Measurements from ENCODE around the gene ACSL1. TPM values are rescaled to one million over a fixed set of nuclear protein-coding genes. Genes with fewer than 3 reads are reported as not detected.
A peak's percentile ranks its signal among the peaks of the same experiment; 100 is the strongest.
"Not testable (repeated sequence)": the region's sequence is repeated elsewhere in the genome, so short reads cannot be mapped to it uniquely, and the experiment has no call there.

Gene ACSL1
- polyA plus RNA-seq, 1 donor, result 13.8 TPM

DNA sequence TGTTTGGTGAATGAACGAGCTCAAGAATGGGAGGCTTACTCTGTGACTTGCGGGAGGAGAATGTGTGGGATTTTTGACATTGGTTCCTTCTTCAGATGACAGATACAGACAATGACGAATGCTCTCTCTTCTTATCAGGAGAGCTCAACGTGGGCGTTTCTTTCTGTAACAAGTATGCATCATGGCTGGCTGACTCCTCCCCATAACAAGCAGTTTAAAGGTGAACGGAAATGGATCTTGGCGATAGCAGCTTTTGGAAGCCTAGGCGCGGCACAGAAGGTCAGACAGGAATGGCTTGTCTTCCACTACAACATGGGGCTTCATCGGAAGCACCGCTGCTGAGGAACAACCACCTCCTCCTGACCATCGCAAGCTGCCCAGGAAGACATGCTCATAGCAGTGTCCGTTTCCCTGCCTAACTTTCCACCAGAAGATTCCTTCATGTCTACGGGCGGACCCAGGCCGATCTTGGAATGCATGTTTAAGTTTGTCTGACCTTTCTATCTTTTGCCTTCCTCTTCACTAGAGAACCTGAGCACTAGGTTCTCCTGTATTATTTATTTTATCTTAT is 18.3 kb upstream of the ACSL1 start:
- Histone ChIP-seq H3K36me3 (ENCODE audit: control insufficient read depth, insufficient read depth, low read length) (no peaks in the 10 kb centered on the region), H3K9me3 (ENCODE audit: control insufficient read depth, low read depth, low read length) (no peaks in the 10 kb centered on the region), H3K27ac (ENCODE audit: low read length) (no peak overlapping the region), H3K4me1 (ENCODE audit: control insufficient read depth, insufficient read depth, low read length) (no peaks in the 10 kb centered on the region), H3K27me3 (ENCODE audit: control insufficient read depth, insufficient read depth, low read length) (peaks cover 5% of the 10 kb centered on the region), H3K4me3 (ENCODE audit: low read length) (no peak overlapping the region)
- WGBS (ENCODE audit: insufficient coverage, low lambda C conversion rate), result 94% methylated on average over 3 of the region's 16 CpGs
- DNase-seq, result no peak

DNA sequence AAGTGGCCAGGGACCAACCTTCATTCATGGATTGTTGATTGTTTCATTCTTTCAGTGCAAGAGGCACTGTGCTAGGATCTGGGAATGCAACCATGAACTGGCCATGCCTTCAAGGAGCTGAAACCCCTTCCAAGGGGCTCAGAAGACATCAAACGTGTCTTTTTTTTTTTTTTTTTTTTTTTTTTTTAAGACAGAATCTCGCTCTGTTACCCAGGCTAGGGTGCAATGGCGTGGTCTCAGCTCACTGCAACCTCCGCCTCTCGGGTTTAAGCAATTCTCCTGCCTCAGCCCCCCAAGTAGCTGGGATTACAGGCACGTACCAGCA is 13.3 kb upstream of the ACSL1 start:
- not testable (repeated sequence) for H3K27me3 ChIP-seq (ENCODE audit: control insufficient read depth, insufficient read depth, low read length); H3K4me1 ChIP-seq (ENCODE audit: control insufficient read depth, insufficient read depth, low read length); H3K36me3 ChIP-seq (ENCODE audit: control insufficient read depth, insufficient read depth, low read length); H3K9me3 ChIP-seq (ENCODE audit: control insufficient read depth, low read depth, low read length); H3K4me3 ChIP-seq (ENCODE audit: low read length); DNase-seq; H3K27ac ChIP-seq (ENCODE audit: low read length)
- WGBS (ENCODE audit: insufficient coverage, low lambda C conversion rate), result no CpG with 5 or more reads among the region's 6 CpGs

DNA sequence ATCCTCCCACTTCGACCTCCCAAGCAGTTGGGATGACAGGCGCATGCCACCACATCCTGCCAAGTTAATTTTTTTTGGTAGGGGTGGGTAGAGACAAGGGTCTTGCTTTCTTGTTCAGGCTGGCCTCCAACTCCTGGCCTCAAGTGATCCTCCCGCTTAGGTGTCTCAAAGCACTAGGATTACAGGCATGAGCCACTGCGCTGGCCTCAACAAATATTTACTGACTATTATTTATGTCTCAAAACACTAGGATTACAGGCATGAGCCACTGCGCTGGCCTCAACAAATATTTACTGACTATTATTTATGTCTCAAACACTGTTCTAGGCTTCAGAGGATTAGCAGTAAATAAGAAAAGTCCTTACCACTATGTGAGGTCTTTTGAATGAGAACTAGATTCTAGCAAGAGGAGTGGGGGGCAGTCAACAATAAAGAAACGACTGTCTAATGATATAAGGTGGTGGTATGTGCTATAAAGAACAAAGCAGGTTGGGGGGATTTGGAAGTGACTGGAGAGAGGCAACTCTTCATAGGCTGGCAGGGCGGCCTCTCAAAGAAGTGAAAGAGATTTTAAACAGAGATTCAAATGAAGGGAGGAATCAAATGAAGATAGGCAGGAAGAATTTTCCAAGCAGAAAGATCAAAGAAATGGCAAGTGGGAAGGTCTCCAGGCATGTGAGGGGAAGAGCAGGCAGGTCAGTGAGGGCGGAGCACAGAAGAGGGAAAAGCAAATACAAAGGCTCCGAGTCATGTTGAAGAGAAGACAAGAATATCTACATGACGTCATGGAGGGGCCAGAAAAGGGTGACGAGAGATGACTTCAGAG is 12.7 kb upstream of the ACSL1 start:
- WGBS (ENCODE audit: insufficient coverage, low lambda C conversion rate), result 0% methylated on average over 1 of the region's 11 CpGs
- Histone ChIP-seq H3K27ac (ENCODE audit: low read length) (no peak overlapping the region), H3K9me3 (ENCODE audit: control insufficient read depth, low read depth, low read length) (no peaks in the 10 kb centered on the region), H3K36me3 (ENCODE audit: control insufficient read depth, insufficient read depth, low read length) (no peaks in the 10 kb centered on the region), H3K4me1 (ENCODE audit: control insufficient read depth, insufficient read depth, low read length) (no peaks in the 10 kb centered on the region), H3K27me3 (ENCODE audit: control insufficient read depth, insufficient read depth, low read length) (peaks cover 2% of the 10 kb centered on the region), H3K4me3 (ENCODE audit: low read length) (no peak overlapping the region)
- DNase-seq, result peak in 1 of 2 donors; percentile 14

DNA sequence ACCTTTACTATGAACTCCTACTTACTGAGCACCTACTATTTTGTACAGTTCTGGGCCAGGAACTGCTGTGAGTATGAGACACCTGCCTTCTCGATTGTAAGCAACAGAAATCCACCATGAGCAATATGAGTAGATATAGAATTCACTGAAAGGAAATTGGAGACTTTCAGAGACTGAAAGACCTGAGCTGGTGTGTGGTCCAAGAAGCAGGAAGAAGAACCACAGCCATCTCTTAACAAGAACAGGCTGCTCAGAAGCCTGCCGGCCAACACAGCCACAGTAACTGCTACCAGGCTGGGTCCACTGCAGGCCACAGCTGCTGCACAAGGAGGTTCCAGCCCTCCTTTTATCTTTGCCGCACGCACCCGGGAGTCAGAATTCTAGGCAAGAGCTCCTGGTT is 10.8 kb upstream of the ACSL1 start:
- no peak for DNase-seq
- Histone ChIP-seq H3K36me3 (ENCODE audit: control insufficient read depth, insufficient read depth, low read length) (no peaks in the 10 kb centered on the region), H3K9me3 (ENCODE audit: control insufficient read depth, low read depth, low read length) (no peaks in the 10 kb centered on the region), H3K27ac (ENCODE audit: low read length) (no peak overlapping the region), H3K27me3 (ENCODE audit: control insufficient read depth, insufficient read depth, low read length) (no peaks in the 10 kb centered on the region), H3K4me1 (ENCODE audit: control insufficient read depth, insufficient read depth, low read length) (no peaks in the 10 kb centered on the region), H3K4me3 (ENCODE audit: low read length) (no peak overlapping the region)
- WGBS (ENCODE audit: insufficient coverage, low lambda C conversion rate), result no CpG with 5 or more reads among the region's 5 CpGs

DNA sequence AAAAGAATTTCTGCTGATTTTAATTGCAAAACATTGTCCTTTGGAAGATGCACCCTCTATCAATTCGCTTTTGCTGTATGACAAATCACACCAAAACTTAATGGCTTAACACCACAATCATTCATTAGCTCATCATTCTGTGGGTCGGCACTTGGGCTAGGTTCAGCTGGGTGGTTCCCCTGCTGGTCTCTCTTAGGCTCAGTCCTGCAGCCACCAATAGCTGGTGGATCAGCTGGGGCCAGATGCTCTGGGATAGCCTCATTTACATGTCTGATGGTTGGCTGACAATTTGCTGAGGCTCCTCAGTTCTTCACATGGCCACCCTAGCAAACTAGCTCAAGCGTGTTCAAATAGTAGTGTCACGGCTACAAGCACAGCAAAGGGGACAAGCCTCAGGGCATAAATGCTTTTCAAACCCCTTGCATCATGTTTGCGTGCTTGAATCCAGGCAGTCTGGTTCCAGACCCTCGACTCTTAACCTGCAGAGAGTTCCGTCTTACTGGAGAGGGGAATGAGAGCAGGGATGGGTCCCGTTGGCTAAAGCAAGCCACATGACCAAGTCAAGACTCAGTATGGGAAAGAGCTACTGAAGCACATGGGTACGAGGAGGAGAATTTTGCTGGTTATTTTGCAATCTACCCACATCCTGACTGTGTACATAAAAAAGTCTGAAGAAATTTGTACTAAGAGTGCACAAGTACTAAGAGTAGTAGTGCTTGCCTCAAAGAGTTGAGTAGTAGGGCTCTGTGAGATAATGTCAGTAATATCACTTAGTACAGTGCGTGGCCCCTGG is 7.5 kb upstream of the ACSL1 start:
- DNase-seq, result no peak
- no peak overlapping the region for H3K4me3 ChIP-seq (ENCODE audit: low read length)
- peaks cover 9% of the 10 kb centered on the region for H3K27me3 ChIP-seq (ENCODE audit: control insufficient read depth, insufficient read depth, low read length)
- 100% methylated on average over 1 of the region's 10 CpGs for WGBS (ENCODE audit: insufficient coverage, low lambda C conversion rate)
- no peaks in the 10 kb centered on the region for H3K9me3 ChIP-seq (ENCODE audit: control insufficient read depth, low read depth, low read length)
- no peaks in the 10 kb centered on the region for H3K4me1 ChIP-seq (ENCODE audit: control insufficient read depth, insufficient read depth, low read length)
- no peaks in the 10 kb centered on the region for H3K36me3 ChIP-seq (ENCODE audit: control insufficient read depth, insufficient read depth, low read length)
- H3K27ac ChIP-seq (ENCODE audit: low read length), result no peak overlapping the region

DNA sequence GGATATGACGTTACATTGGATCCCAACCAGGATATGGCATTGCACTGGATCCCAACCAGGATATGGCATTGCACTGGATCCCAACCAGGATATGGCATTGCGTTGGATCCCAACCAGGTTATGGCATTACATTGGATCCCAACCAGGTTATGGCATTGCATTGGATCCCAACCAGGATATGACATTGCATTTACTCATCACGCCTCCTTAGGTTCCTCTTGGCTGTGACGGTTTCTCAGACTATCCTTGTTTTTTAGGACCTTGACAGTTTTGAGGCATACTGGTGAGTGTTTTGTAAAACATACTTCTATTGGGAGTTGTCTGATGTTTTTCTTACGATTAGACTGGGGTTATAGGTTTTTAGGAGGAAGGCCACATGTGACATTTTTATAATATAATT is 5.4 kb upstream of the ACSL1 start:
- no peaks in the 10 kb centered on the region for H3K36me3 ChIP-seq (ENCODE audit: control insufficient read depth, insufficient read depth, low read length)
- H3K27me3 ChIP-seq (ENCODE audit: control insufficient read depth, insufficient read depth, low read length), result peaks cover 26% of the 10 kb centered on the region
- 80% methylated on average over 1 of the region's 5 CpGs for WGBS (ENCODE audit: insufficient coverage, low lambda C conversion rate)
- no peak overlapping the region for H3K4me3 ChIP-seq (ENCODE audit: low read length)
- no peaks in the 10 kb centered on the region for H3K4me1 ChIP-seq (ENCODE audit: control insufficient read depth, insufficient read depth, low read length)
- no peak overlapping the region for H3K27ac ChIP-seq (ENCODE audit: low read length)
- H3K9me3 ChIP-seq (ENCODE audit: control insufficient read depth, low read depth, low read length), result no peaks in the 10 kb centered on the region
- DNase-seq, result no peak

DNA sequence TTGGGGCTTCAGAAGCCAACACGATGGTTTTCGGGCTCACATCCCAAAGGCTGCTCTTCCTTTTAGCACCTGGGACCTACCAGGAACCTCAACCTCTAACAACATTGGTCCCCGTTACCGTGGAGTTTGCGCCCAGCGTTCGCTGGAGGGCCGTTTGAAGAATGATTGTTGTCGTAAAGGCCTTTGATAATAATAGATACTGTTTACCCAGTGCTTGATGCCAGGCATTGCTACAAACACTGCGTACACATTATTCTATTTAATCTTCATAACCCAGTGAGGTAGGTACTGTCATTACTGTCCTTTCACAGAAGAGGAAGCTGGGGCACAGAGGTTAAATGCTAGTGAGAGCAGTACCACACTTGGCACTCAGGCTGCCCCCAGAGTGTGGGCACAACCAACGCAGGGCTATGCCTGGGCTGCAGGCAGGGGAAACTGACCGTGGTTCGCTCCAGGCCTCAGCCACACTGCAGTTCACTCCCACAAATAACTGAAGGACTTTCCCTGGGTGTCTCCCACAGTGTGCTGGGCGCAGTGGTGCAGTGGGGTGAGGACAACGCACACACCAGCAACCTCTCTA is 1.0 kb upstream of the ACSL1 start:
- H3K27ac ChIP-seq (ENCODE audit: low read length), result no peak overlapping the region

DNA sequence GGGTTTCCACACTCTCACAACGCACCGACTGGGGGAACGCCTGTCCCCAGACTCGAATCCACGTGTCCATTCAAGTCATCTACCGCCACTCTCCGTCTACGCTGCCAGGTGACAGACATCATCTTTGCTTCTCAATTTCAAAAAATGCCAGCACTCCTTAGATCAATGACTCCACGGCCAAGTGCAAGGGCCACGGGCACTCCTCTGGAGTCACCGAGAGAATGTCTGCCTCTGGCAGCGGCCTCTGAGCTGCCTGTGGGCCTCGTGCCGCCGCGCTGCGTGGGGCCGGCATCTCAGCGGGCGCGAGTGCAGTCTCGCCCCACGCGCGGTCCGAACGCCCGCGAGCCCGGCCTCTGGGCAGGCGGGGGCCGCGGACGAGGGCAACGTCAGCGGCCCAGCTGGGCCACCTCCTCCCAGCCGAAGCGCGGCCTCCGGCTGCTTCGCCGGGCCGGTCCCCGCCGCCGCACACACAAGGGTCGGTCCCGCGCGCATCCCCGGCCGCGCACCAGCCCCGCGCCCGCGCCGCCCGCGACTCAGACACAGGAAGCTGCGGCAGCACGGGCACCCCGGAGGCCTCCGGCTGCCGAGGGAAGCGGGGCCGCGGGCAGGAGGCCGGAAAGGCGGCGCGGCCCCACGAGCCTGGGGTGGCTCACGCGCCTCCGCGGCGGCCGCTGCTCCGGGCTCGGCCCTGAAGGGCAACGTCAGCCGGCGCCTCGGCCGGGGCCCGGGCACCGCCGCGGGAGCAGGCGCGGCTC is 450 bp downstream of the ACSL1 start:
- Histone ChIP-seq H3K27me3 (ENCODE audit: control insufficient read depth, insufficient read depth, low read length) (peaks cover 47% of the 10 kb centered on the region), H3K27ac (ENCODE audit: low read length) (no peak overlapping the region), H3K36me3 (ENCODE audit: control insufficient read depth, insufficient read depth, low read length) (no peaks in the 10 kb centered on the region), H3K4me3 (ENCODE audit: low read length) (peak overlapping the region; percentile 48), H3K9me3 (ENCODE audit: control insufficient read depth, low read depth, low read length) (no peaks in the 10 kb centered on the region), H3K4me1 (ENCODE audit: control insufficient read depth, insufficient read depth, low read length) (peaks cover 6% of the 10 kb centered on the region)
- 0% methylated on average over 1 of the region's 92 CpGs for WGBS (ENCODE audit: insufficient coverage, low lambda C conversion rate)
- peak; percentile 12 to 66 for DNase-seq

More for the DNA sequence above, 1.0 kb upstream of the ACSL1 start:
- no CpG with 5 or more reads among the region's 15 CpGs for WGBS (ENCODE audit: insufficient coverage, low lambda C conversion rate)
- no peaks in the 10 kb centered on the region for H3K9me3 ChIP-seq (ENCODE audit: control insufficient read depth, low read depth, low read length)
- H3K36me3 ChIP-seq (ENCODE audit: control insufficient read depth, insufficient read depth, low read length), result no peaks in the 10 kb centered on the region
- peak overlapping the region; percentile 41 for H3K4me3 ChIP-seq (ENCODE audit: low read length)
- no peak for DNase-seq
- peaks cover 51% of the 10 kb centered on the region for H3K27me3 ChIP-seq (ENCODE audit: control insufficient read depth, insufficient read depth, low read length)
- peaks cover 6% of the 10 kb centered on the region for H3K4me1 ChIP-seq (ENCODE audit: control insufficient read depth, insufficient read depth, low read length)

DNA sequence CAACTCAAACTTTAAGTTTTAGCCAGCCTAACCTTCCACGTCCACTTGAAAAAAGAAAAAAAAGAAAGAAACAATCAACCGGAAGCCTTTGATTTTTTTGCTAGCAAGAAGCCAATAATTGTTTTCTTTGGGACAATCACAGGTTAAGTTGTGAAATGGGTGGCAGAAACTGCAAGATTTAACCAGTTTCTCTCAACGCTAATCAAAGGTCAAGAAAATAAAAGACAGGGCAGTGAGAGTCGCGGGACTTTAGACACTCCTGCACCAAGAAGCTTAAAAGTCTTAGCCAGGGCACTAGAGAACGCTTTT is 1.0 kb downstream of the ACSL1 start:
- DNase-seq, result no peak
- Histone ChIP-seq H3K4me3 (ENCODE audit: low read length) (peak overlapping the region; percentile 48), H3K27me3 (ENCODE audit: control insufficient read depth, insufficient read depth, low read length) (peaks cover 44% of the 10 kb centered on the region), H3K9me3 (ENCODE audit: control insufficient read depth, low read depth, low read length) (no peaks in the 10 kb centered on the region), H3K4me1 (ENCODE audit: control insufficient read depth, insufficient read depth, low read length) (peaks cover 6% of the 10 kb centered on the region), H3K36me3 (ENCODE audit: control insufficient read depth, insufficient read depth, low read length) (no peaks in the 10 kb centered on the region), H3K27ac (ENCODE audit: low read length) (no peak overlapping the region)
- 40% methylated on average over 1 of the region's 6 CpGs for WGBS (ENCODE audit: insufficient coverage, low lambda C conversion rate)
